Endothelial cell of umbilical vein (primary cell): ENCODE results near the gene NRCAM.

ENCODE experiments used
- EZH2 ChIP-seq: IDR thresholded peaks from 2 replicates; pipeline ENCODE4 v1.6.1; 2012; ENCODE audit warnings: borderline replicate concordance, low read depth, mild to moderate bottlenecking, moderate library complexity, low read length, inconsistent platforms; ENCODE audit not compliant: severe bottlenecking
- FOS ChIP-seq: IDR thresholded peaks from 2 replicates; pipeline ENCODE4 v1.6.1; 2011; ENCODE audit warnings: mild to moderate bottlenecking, low read length, moderate library complexity, borderline replicate concordance; ENCODE audit not compliant: insufficient read depth
- GATA2 ChIP-seq: IDR thresholded peaks from 2 replicates; pipeline ENCODE4 v1.7.0; 2011; ENCODE audit warnings: low read depth, mild to moderate bottlenecking, moderate library complexity, mixed read lengths, low read length; ENCODE audit not compliant: insufficient read length, insufficient read depth
- MYC ChIP-seq: IDR thresholded peaks from one replicate; pipeline ENCODE4 v1.6.1; 2011; ENCODE audit warnings: mild to moderate bottlenecking, low read depth, low read length
- POLR2A ChIP-seq: IDR thresholded peaks from 2 replicates; pipeline ENCODE4 v1.6.1; 2012; ENCODE audit warnings: low read depth, mild to moderate bottlenecking, control low read depth, low read length
- POLR2AphosphoS5 ChIP-seq: IDR thresholded peaks from 2 replicates; pipeline ENCODE4 v1.6.1; 2012; ENCODE audit warnings: low read depth, mild to moderate bottlenecking, control low read depth, low read length, moderate library complexity; ENCODE audit not compliant: insufficient read depth
- TF ChIP-seq, protein P1 (sequence below), 2 donors: IDR thresholded peaks; 1 replicate in 1 of 2; 2 replicates in 1 of 2; pipeline ENCODE4 v1.5.1; 2011; ENCODE audit warnings: low read length in 2 of 2, mild to moderate bottlenecking in 2 of 2, moderate library complexity in 2 of 2, control low read depth in 1 of 2, inconsistent platforms in 1 of 2, low read depth in 1 of 2; ENCODE audit not compliant: insufficient read depth in 1 of 2; ENCODE audit errors: extremely low read depth in 1 of 2

DNA sequence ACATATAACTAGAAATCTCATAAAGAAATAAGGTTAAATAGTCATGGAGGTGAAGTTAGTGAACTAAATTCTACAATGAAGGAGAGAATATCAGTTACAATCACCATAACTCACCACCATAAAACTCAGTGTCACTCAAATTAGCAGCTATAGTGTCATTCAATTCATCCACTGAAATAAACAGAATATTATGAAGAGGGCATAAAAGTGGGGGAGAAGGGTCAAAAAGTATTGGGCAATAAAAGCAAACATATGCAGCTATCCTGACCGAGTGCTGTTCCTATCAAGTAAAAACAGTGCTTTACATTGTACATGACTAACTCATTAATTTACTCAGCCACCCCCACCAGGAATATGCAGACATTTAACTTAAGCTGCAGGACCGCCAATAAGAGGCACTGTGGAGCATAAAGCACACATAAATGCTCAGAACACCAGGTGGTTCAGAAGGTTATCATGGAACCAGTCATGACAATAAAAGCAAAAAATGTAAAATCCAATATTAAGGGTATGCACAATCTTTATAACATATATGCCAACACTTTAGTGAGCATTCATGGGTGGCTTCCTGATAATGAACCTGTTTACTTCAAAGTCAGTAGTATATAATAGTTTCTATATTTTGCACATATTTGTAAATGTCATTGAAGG lies 230.6 kb downstream of the NRCAM start:
- TF ChIP-seq EZH2 (no peak), MYC (no peak), FOS (no peak), GATA2 (no peak), POLR2A (no peak), POLR2AphosphoS5 (no peak)
- TF ChIP-seq, protein P1, sequence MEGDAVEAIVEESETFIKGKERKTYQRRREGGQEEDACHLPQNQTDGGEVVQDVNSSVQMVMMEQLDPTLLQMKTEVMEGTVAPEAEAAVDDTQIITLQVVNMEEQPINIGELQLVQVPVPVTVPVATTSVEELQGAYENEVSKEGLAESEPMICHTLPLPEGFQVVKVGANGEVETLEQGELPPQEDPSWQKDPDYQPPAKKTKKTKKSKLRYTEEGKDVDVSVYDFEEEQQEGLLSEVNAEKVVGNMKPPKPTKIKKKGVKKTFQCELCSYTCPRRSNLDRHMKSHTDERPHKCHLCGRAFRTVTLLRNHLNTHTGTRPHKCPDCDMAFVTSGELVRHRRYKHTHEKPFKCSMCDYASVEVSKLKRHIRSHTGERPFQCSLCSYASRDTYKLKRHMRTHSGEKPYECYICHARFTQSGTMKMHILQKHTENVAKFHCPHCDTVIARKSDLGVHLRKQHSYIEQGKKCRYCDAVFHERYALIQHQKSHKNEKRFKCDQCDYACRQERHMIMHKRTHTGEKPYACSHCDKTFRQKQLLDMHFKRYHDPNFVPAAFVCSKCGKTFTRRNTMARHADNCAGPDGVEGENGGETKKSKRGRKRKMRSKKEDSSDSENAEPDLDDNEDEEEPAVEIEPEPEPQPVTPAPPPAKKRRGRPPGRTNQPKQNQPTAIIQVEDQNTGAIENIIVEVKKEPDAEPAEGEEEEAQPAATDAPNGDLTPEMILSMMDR (IDR thresholded peaks at IDR 0.05; ENCODE audit: extremely low read depth in 1 of 2, insufficient read depth in 1 of 2, low read depth in 1 of 2, low read length in 2 of 2) = no peak
